ENCODE data around the gene RASSF1.

DNA sequence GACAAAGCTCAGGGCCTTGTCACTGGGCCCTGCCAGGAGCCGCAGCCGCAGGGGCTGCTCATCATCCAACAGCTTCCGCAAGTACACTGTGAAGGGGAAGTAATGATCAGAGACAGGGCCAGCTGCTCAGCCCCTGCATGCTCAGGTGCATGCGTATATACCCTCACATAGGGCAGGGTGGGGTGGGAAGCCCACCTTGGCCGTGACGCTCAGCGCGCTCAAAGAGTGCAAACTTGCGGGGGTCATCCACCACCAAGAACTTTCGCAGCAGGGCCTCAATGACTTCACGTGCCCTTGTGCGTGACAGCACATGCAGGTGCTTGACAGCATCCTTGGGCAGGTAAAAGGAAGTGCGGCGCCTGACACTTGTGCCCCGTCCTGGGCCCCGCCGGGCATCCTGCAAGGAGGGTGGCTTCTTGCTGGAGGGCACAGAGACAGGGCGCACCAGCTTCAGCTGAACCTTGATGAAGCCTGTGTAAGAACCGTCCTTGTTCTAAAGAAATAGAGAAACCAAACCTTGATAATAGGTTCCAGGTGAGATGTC lies 9.2 kb downstream of the RASSF1 start:
- TF ChIP-seq, protein P1, sequence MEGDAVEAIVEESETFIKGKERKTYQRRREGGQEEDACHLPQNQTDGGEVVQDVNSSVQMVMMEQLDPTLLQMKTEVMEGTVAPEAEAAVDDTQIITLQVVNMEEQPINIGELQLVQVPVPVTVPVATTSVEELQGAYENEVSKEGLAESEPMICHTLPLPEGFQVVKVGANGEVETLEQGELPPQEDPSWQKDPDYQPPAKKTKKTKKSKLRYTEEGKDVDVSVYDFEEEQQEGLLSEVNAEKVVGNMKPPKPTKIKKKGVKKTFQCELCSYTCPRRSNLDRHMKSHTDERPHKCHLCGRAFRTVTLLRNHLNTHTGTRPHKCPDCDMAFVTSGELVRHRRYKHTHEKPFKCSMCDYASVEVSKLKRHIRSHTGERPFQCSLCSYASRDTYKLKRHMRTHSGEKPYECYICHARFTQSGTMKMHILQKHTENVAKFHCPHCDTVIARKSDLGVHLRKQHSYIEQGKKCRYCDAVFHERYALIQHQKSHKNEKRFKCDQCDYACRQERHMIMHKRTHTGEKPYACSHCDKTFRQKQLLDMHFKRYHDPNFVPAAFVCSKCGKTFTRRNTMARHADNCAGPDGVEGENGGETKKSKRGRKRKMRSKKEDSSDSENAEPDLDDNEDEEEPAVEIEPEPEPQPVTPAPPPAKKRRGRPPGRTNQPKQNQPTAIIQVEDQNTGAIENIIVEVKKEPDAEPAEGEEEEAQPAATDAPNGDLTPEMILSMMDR (conservative IDR thresholded peaks at IDR 0.05) = no peak
- no peak for TF ChIP-seq EZH2 (IDR thresholded peaks at IDR 0.05; ENCODE audit: low read depth)

All from PC-9 (cell line).